PC-9 (cell line): ENCODE measurements around the gene CRYGN.

Experiments used
- CTCF ChIP-seq: fragments of 200-600 bp; sonication (generic); conservative IDR thresholded peaks from 2 replicates; pipeline ENCODE4 v1.6.1; 2017; ENCODE audit warnings: mixed run types, antibody characterized with exemption, mild to moderate bottlenecking, moderate library complexity
- EZH2 ChIP-seq: fragments of 200-600 bp; sonication (generic); IDR thresholded peaks from 2 replicates; pipeline ENCODE4 v1.8.0; 2017; ENCODE audit warnings: antibody characterized with exemption, low read depth

GRCh38 chr7:151387161-151388006 lies 52.6 kb downstream of the CRYGN start:
- TF ChIP-seq CTCF (no peak), EZH2 (no peak)
